H9 (cell line): ENCODE results near the gene DENND10. TPM values are rescaled to one million over a fixed set of nuclear protein-coding genes. Genes with fewer than 3 reads are reported as not detected.
"Not testable (repeated sequence)": the region's sequence is repeated elsewhere in the genome, so short reads cannot be mapped to it uniquely, and the experiment has no call there.

ENCODE experiments used
- DNase-seq: peaks from one replicate; pipeline ENCODE4 v3.0.0-alpha.2; 2017
- H2AFZ ChIP-seq: one replicate; pipeline ENCODE4 v1.6.1; 2013; ENCODE audit warnings: mild to moderate bottlenecking, low read length, control low read depth, moderate library complexity
- H2AK5ac ChIP-seq: 2 replicates; pipeline ENCODE4 v1.6.1; 2013; ENCODE audit warnings: low read length, control low read depth, mixed read lengths; ENCODE audit not compliant: insufficient read length
- H2BK120ac ChIP-seq: one replicate; pipeline ENCODE4 v1.6.1; 2013; ENCODE audit warnings: low read depth, mild to moderate bottlenecking, low read length, control low read depth, inconsistent platforms; ENCODE audit not compliant: poor library complexity, severe bottlenecking
- H2BK12ac ChIP-seq: 2 replicates; pipeline ENCODE4 v1.6.1; 2013; ENCODE audit warnings: low read length, control low read depth, mixed read lengths, low read depth; ENCODE audit not compliant: insufficient read length
- H2BK15ac ChIP-seq: 2 replicates; pipeline ENCODE4 v1.6.1; 2013; ENCODE audit warnings: low read depth, low read length, control low read depth
- H2BK20ac ChIP-seq: one replicate; pipeline ENCODE4 v1.6.1; 2013; ENCODE audit warnings: low read depth, mild to moderate bottlenecking, low read length, control low read depth, inconsistent platforms; ENCODE audit not compliant: poor library complexity, severe bottlenecking
- H2BK5ac ChIP-seq: 2 replicates; pipeline ENCODE4 v1.6.1; 2013; ENCODE audit warnings: low read length, control low read depth, mixed read lengths; ENCODE audit not compliant: insufficient read length
- H3K14ac ChIP-seq: 2 replicates; pipeline ENCODE4 v1.6.1; 2013; ENCODE audit warnings: low read length, control low read depth; ENCODE audit not compliant: insufficient read depth
- H3K18ac ChIP-seq: 2 replicates; pipeline ENCODE4 v1.6.1; 2013; ENCODE audit warnings: low read depth, mild to moderate bottlenecking, mixed read lengths, low read length, control low read depth; ENCODE audit not compliant: insufficient read length
- H3K23ac ChIP-seq: 2 replicates; pipeline ENCODE4 v1.6.1; 2013; ENCODE audit warnings: low read length, control low read depth, mixed read lengths, low read depth; ENCODE audit not compliant: insufficient read length
- H3K23me2 ChIP-seq: 2 replicates; pipeline ENCODE4 v1.6.1; 2013; ENCODE audit warnings: low read depth, mild to moderate bottlenecking, mixed read lengths, low read length, control low read depth; ENCODE audit not compliant: insufficient read length, poor library complexity, severe bottlenecking
- H3K27ac ChIP-seq: 2 replicates; pipeline ENCODE4 v1.5.1; 2013; ENCODE audit warnings: low read length, control low read depth, mixed read lengths, low read depth; ENCODE audit not compliant: insufficient read length
- H3K27me3 ChIP-seq: 2 replicates; pipeline ENCODE4 v1.6.1; 2013; ENCODE audit warnings: low read length, control low read depth, inconsistent platforms; ENCODE audit not compliant: insufficient read depth
- H3K4ac ChIP-seq: 2 replicates; pipeline ENCODE4 v1.6.1; 2013; ENCODE audit warnings: low read depth, mild to moderate bottlenecking, control low read depth, inconsistent platforms, low read length, moderate library complexity
- H3K4me1 ChIP-seq: 2 replicates; pipeline ENCODE4 v1.6.1; 2013; ENCODE audit warnings: low read length, control low read depth, inconsistent platforms; ENCODE audit not compliant: insufficient read depth
- H3K4me2 ChIP-seq: 2 replicates; pipeline ENCODE4 v1.6.1; 2013; ENCODE audit warnings: low read length, control low read depth, mixed read lengths; ENCODE audit not compliant: insufficient read length, insufficient read depth
- H3K56ac ChIP-seq: 2 replicates; pipeline ENCODE4 v1.6.1; 2013; ENCODE audit warnings: low read depth, mild to moderate bottlenecking, mixed read lengths, low read length, control low read depth; ENCODE audit not compliant: insufficient read length
- H3K79me1 ChIP-seq: 2 replicates; pipeline ENCODE4 v1.6.1; 2013; ENCODE audit warnings: low read depth, mild to moderate bottlenecking, moderate library complexity, low read length, control low read depth, inconsistent platforms; ENCODE audit not compliant: insufficient read depth, poor library complexity, severe bottlenecking
- H3K79me2 ChIP-seq: 2 replicates; pipeline ENCODE4 v1.6.1; 2013; ENCODE audit warnings: low read length, control low read depth, inconsistent platforms; ENCODE audit not compliant: insufficient read depth
- H3K9ac ChIP-seq: 2 replicates; pipeline ENCODE4 v1.6.1; 2013; ENCODE audit warnings: low read length, control low read depth, mixed read lengths; ENCODE audit not compliant: insufficient read length; ENCODE audit errors: extremely low read depth
- H3K9me3 ChIP-seq: one replicate; pipeline ENCODE4 v1.6.1; 2013; ENCODE audit warnings: low read depth, low read length, inconsistent platforms; ENCODE audit not compliant: control insufficient read depth
- H3T11ph ChIP-seq: one replicate; pipeline ENCODE4 v1.6.1; 2013; ENCODE audit warnings: mild to moderate bottlenecking, low read length, control low read depth, inconsistent platforms
- H4K20me1 ChIP-seq: one replicate; pipeline ENCODE4 v1.6.1; 2013; ENCODE audit not compliant: control insufficient read depth, insufficient read length, insufficient read depth
- H4K5ac ChIP-seq: 2 replicates; pipeline ENCODE4 v1.6.1; 2013; ENCODE audit warnings: low read depth, mild to moderate bottlenecking, mixed read lengths, low read length, control low read depth; ENCODE audit not compliant: insufficient read length
- H4K8ac ChIP-seq: replicated peaks from 2 replicates; pipeline ENCODE4 v1.6.1; 2013; ENCODE audit warnings: low read length, control low read depth, mixed read lengths, low read depth; ENCODE audit not compliant: insufficient read length
- H4K91ac ChIP-seq: 2 replicates; pipeline ENCODE4 v1.6.1; 2013; ENCODE audit warnings: low read depth, mild to moderate bottlenecking, moderate library complexity, mixed read lengths, low read length, control low read depth; ENCODE audit not compliant: insufficient read length
- H3K27ac Mint-ChIP-seq, 3 experiments: 2 replicates in 2 of 3; 3 replicates in 1 of 3; pipeline ENCODE4 v1.8.0; 2020 to 2021; ENCODE audit warnings: mixed read lengths in 3 of 3, mild to moderate bottlenecking in 1 of 3, moderate library complexity in 1 of 3
- H3K27me3 Mint-ChIP-seq: 2 replicates; pipeline ENCODE4 v1.8.0; 2021; ENCODE audit warnings: low read depth, mild to moderate bottlenecking, moderate library complexity, mixed read lengths
- H3K36me3 Mint-ChIP-seq, 3 experiments: 2 replicates in 2 of 3; 3 replicates in 1 of 3; pipeline ENCODE4 v1.8.0; 2020 to 2021; ENCODE audit warnings: low read depth in 3 of 3, mixed read lengths in 3 of 3; ENCODE audit not compliant: insufficient read depth in 1 of 3
- H3K4me1 Mint-ChIP-seq, 2 experiments: 2 replicates each; pipeline ENCODE4 v1.8.0; 2020; ENCODE audit warnings: mixed read lengths in 2 of 2
- H3K4me3 Mint-ChIP-seq, 2 experiments: 2 replicates in 1 of 2; 3 replicates in 1 of 2; pipeline ENCODE4 v1.8.0; 2020 to 2021; ENCODE audit warnings: mild to moderate bottlenecking in 2 of 2, mixed read lengths in 2 of 2, moderate library complexity in 1 of 2
- H3K9me3 Mint-ChIP-seq, 2 experiments: 2 replicates in 1 of 2; 3 replicates in 1 of 2; pipeline ENCODE4 v1.8.0; 2020; ENCODE audit warnings: mild to moderate bottlenecking in 2 of 2, mixed read lengths in 2 of 2, moderate library complexity in 1 of 2
- CTCF ChIP-seq: fragments of 200-600 bp; sonication (generic); conservative IDR thresholded peaks from 3 replicates; pipeline ENCODE4 v1.8.0; 2021; ENCODE audit warnings: antibody characterized with exemption, mild to moderate bottlenecking
- WGBS: extraction: QIAGEN DNeasy Blood & Tissue Kit; methylation state at CpG from one replicate; pipeline ENCODE4 v1.1.7; 2013; ENCODE audit warnings: missing lambda C conversion rate, low lambda C conversion rate, mixed read lengths; ENCODE audit not compliant: insufficient read length; ENCODE audit errors: extremely low coverage; 5-methylcytosine and 5-hydroxymethylcytosine counted together
- total RNA-seq: library from RNA; stranded (reverse); gene quantifications from 2 replicates; pipeline ENCODE4 v1.2.1, GENCODE V29; 2021

DENND10 gene
- total RNA-seq, 1 experiment from 2014 or later = 63.2 TPM

GRCh38 chr10:119178372-119179119, 74.6 kb downstream of the DENND10 start, which contains the start of gene PRDX3:
PRDX3 (minus strand) TSS chr10:119178812; CDS start chr10:119178790, 22 bp downstream.
- peak within 1 kb of the TSS; percentile 91 for H3K4me2 ChIP-seq
- H3K27me3 ChIP-seq = no peaks in the 10 kb centered on the region
- peak within 1 kb of the TSS; percentile 77 for H3K9ac ChIP-seq
- H3K23ac ChIP-seq = no peak within 1 kb of the TSS
- H2BK15ac ChIP-seq = no peak within 1 kb of the TSS
- peaks cover 2% of the 10 kb centered on the region for H3K23me2 ChIP-seq
- WGBS = no CpG with 5 or more reads among the region's 45 CpGs
- DNase-seq = peak; percentile 95
- no peak within 1 kb of the TSS for H2AK5ac ChIP-seq
- H3K27ac ChIP-seq = no peak within 1 kb of the TSS
- no peaks in the 10 kb centered on the region; the same call in 1 of the 2 replicates for H3K4me1 ChIP-seq
- TF ChIP-seq CTCF = no peak
- no peak within 1 kb of the TSS for H4K5ac ChIP-seq
- peak within 1 kb of the TSS; percentile 86 for H3K18ac ChIP-seq
- Mint-ChIP-seq H3K4me1 (peaks cover 9 to 13% of the 10 kb centered on the region in 2 experiments; a peak in 3 of 4 replicates), H3K27ac (peak within 1 kb of the TSS; percentile 89 to 97 (median 95)), H3K9me3 (peaks cover 5 to 6% of the 10 kb centered on the region in 2 experiments; a peak in 4 of 5 replicates), H3K36me3 (peaks cover 17 to 32% (median 30%) of the 10 kb centered on the region in 3 experiments; a peak in 6 of 7 replicates), H3K4me3 (peak within 1 kb of the TSS; percentile 85 to 96), H3K27me3 (peaks cover 2% of the 10 kb centered on the region; the same call in 1 of the 2 replicates)
- H4K8ac ChIP-seq = no peak within 1 kb of the TSS
- H2AFZ ChIP-seq = no peak within 1 kb of the TSS
- no peak within 1 kb of the TSS for H3T11ph ChIP-seq
- H3K9me3 ChIP-seq = no peaks in the 10 kb centered on the region
- no peak within 1 kb of the TSS for H4K91ac ChIP-seq
- no peak within 1 kb of the TSS for H3K4ac ChIP-seq
- no peak within 1 kb of the TSS for H2BK20ac ChIP-seq
- H2BK5ac ChIP-seq = no peak within 1 kb of the TSS
- H3K14ac ChIP-seq = peak within 1 kb of the TSS; percentile 86; the same call in 1 of the 2 replicates
- H2BK12ac ChIP-seq = no peak within 1 kb of the TSS
- peaks cover 12% of the 10 kb centered on the region; the same call in 1 of the 2 replicates for H3K79me2 ChIP-seq
- no peak within 1 kb of the TSS for H2BK120ac ChIP-seq
- H3K79me1 ChIP-seq = peaks cover 4% of the 10 kb centered on the region
- H3K56ac ChIP-seq = no peak within 1 kb of the TSS
- H4K20me1 ChIP-seq = no peaks in the 10 kb centered on the region

- not testable (repeated sequence) for H3K4ac ChIP-seq, H4K91ac ChIP-seq, H3K79me2 ChIP-seq, H3K27me3 ChIP-seq, H3K14ac ChIP-seq, H3K4me2 ChIP-seq, H2BK20ac ChIP-seq, H3K23me2 ChIP-seq, H3K4me1 ChIP-seq, H3K56ac ChIP-seq, H3K27me3 Mint-ChIP-seq, H3K23ac ChIP-seq, H2BK15ac ChIP-seq, DNase-seq, H3K18ac ChIP-seq, H3K9ac ChIP-seq, H3K4me1 Mint-ChIP-seq, H2AFZ ChIP-seq, H4K20me1 ChIP-seq, H3K27ac ChIP-seq, H3K9me3 ChIP-seq, H4K5ac ChIP-seq, H2AK5ac ChIP-seq, H3K27ac Mint-ChIP-seq, H3K4me3 Mint-ChIP-seq, H3K79me1 ChIP-seq, H2BK5ac ChIP-seq, H4K8ac ChIP-seq, H2BK120ac ChIP-seq, H3T11ph ChIP-seq, H2BK12ac ChIP-seq
- WGBS = no CpG with 5 or more reads among the region's 7 CpGs
- H3K9me3 Mint-ChIP-seq = peaks cover 11% of the 10 kb centered on the region in 2 experiments
- peaks cover 10 to 19% (median 18%) of the 10 kb centered on the region in 3 experiments; a peak in 6 of 7 replicates for H3K36me3 Mint-ChIP-seq
These were observed 77.0 kb downstream of the DENND10 start for GRCh38 chr10:119180850-119181400.
